Endothelial cell (in vitro differentiated cells): ENCODE data around the gene FAM135A. TPM values are rescaled to one million over a fixed set of nuclear protein-coding genes. Genes with fewer than 3 reads are reported as not detected.

Experiments
- DNase-seq: peaks from one replicate; pipeline ENCODE4 v3.0.0; 2021; ENCODE audit warnings: low spot score
- H3K27ac Mint-ChIP-seq: one replicate; pipeline ENCODE4 v1.8.0; 2021; ENCODE audit warnings: mixed read lengths, inconsistent platforms; ENCODE audit not compliant: unreplicated experiment
- H3K27me3 Mint-ChIP-seq: one replicate; pipeline ENCODE4 v1.8.0; 2021; ENCODE audit warnings: mild to moderate bottlenecking, moderate library complexity, mixed read lengths, inconsistent platforms; ENCODE audit not compliant: unreplicated experiment
- H3K36me3 Mint-ChIP-seq: one replicate; pipeline ENCODE4 v1.8.0; 2021; ENCODE audit warnings: mild to moderate bottlenecking, low read depth, mixed read lengths, inconsistent platforms; ENCODE audit not compliant: unreplicated experiment
- H3K4me1 Mint-ChIP-seq: one replicate; pipeline ENCODE4 v1.8.0; 2021; ENCODE audit warnings: mild to moderate bottlenecking, mixed read lengths, inconsistent platforms; ENCODE audit not compliant: unreplicated experiment
- H3K4me3 Mint-ChIP-seq: one replicate; pipeline ENCODE4 v1.8.0; 2021; ENCODE audit warnings: mild to moderate bottlenecking, mixed read lengths, inconsistent platforms; ENCODE audit not compliant: unreplicated experiment
- H3K9me3 Mint-ChIP-seq: one replicate; pipeline ENCODE4 v1.8.0; 2021; ENCODE audit warnings: mixed read lengths, inconsistent platforms; ENCODE audit not compliant: unreplicated experiment
- CTCF ChIP-seq: fragments of 200-600 bp; sonication (generic); IDR thresholded peaks from one replicate; pipeline ENCODE4 v1.5.0; 2021; ENCODE audit warnings: antibody characterized with exemption; ENCODE audit not compliant: unreplicated experiment
- total RNA-seq: library from RNA; stranded (reverse); fragmentation: NEBNext Ultra II Directional; extraction: Animal tissue kit (Norgen Biotek cat#: 25700); gene quantifications from one replicate; pipeline ENCODE4 v1.2.1, GENCODE V29; 2021; ENCODE audit not compliant: unreplicated experiment

FAM135A gene
- total RNA-seq, 1 donor from 2014 or later: 31.2 TPM

- H3K4me3 Mint-ChIP-seq: no peak overlapping the region
Measured at GRCh38 chr6:70518723-70519122, 105.4 kb downstream of the FAM135A start.

GRCh38 chr6:70520575-70520974, 107.3 kb downstream of the FAM135A start:
- peaks cover 3% of the 10 kb centered on the region for H3K36me3 Mint-ChIP-seq
- H3K27me3 Mint-ChIP-seq: no peaks in the 10 kb centered on the region
- DNase-seq: no peak
- H3K9me3 Mint-ChIP-seq: no peaks in the 10 kb centered on the region
- no peak for TF ChIP-seq CTCF
- no peak overlapping the region for H3K27ac Mint-ChIP-seq
- no peaks in the 10 kb centered on the region for H3K4me1 Mint-ChIP-seq
- no peak overlapping the region for H3K4me3 Mint-ChIP-seq

More at GRCh38 chr6:70518723-70519122, 105.4 kb downstream of the FAM135A start:
- H3K36me3 Mint-ChIP-seq: peaks cover 3% of the 10 kb centered on the region
- no peak for DNase-seq
- H3K27ac Mint-ChIP-seq: no peak overlapping the region
- H3K4me1 Mint-ChIP-seq: no peaks in the 10 kb centered on the region
- H3K27me3 Mint-ChIP-seq: no peaks in the 10 kb centered on the region
- TF ChIP-seq CTCF: no peak
- no peaks in the 10 kb centered on the region for H3K9me3 Mint-ChIP-seq

- Mint-ChIP-seq H3K4me3 (no peak overlapping the region), H3K27me3 (no peaks in the 10 kb centered on the region), H3K9me3 (no peaks in the 10 kb centered on the region)
Measured at GRCh38 chr6:70524721-70525286, 111.5 kb downstream of the FAM135A start.

GRCh38 chr6:70527071-70527737, 113.9 kb downstream of the FAM135A start:
- Mint-ChIP-seq H3K4me1 (no peaks in the 10 kb centered on the region), H3K27me3 (no peaks in the 10 kb centered on the region), H3K27ac (no peak overlapping the region), H3K4me3 (no peak overlapping the region), H3K9me3 (no peaks in the 10 kb centered on the region), H3K36me3 (no peaks in the 10 kb centered on the region)
- no peak for DNase-seq
- TF ChIP-seq CTCF: no peak

More at GRCh38 chr6:70524721-70525286, 111.5 kb downstream of the FAM135A start:
- no peaks in the 10 kb centered on the region for H3K4me1 Mint-ChIP-seq
- no peak overlapping the region for H3K27ac Mint-ChIP-seq
- no peak for DNase-seq
- H3K36me3 Mint-ChIP-seq: no peaks in the 10 kb centered on the region
- no peak for TF ChIP-seq CTCF

- no peaks in the 10 kb centered on the region for H3K4me1 Mint-ChIP-seq
- DNase-seq: no peak
- H3K36me3 Mint-ChIP-seq: no peaks in the 10 kb centered on the region
Measured at GRCh38 chr6:70530023-70530422, 116.7 kb downstream of the FAM135A start.

More at GRCh38 chr6:70530023-70530422, 116.7 kb downstream of the FAM135A start:
- no peak for TF ChIP-seq CTCF
- Mint-ChIP-seq H3K9me3 (no peaks in the 10 kb centered on the region), H3K27me3 (no peaks in the 10 kb centered on the region), H3K27ac (no peak overlapping the region), H3K4me3 (no peak overlapping the region)
